Mesenchymal stem cell (in vitro differentiated cells and primary cell): ENCODE results near the gene TSPAN32.
A peak's percentile ranks its signal among the peaks of the same experiment; 100 is the strongest.

Source experiments
- DNase-seq: peaks from one replicate; pipeline ENCODE4 v3.0.0-alpha.2; 2013
- H2AFZ ChIP-seq: one replicate; pipeline ENCODE4 v1.6.1; 2013; ENCODE audit warnings: low read depth, mild to moderate bottlenecking, control low read depth, inconsistent platforms, low read length, moderate library complexity
- H2AK5ac ChIP-seq: 2 replicates; pipeline ENCODE4 v1.6.1; 2013; ENCODE audit warnings: low read length, moderate library complexity, mild to moderate bottlenecking, inconsistent platforms; ENCODE audit not compliant: severe bottlenecking
- H2BK120ac ChIP-seq: one replicate; pipeline ENCODE4 v1.6.1; 2013; ENCODE audit warnings: low read depth, mild to moderate bottlenecking, inconsistent platforms, low read length, moderate library complexity
- H2BK12ac ChIP-seq, 2 experiments: one replicate each; pipeline ENCODE4 v1.6.1; 2013; ENCODE audit warnings: inconsistent platforms in 2 of 2, low read length in 2 of 2, mild to moderate bottlenecking in 2 of 2, moderate library complexity in 2 of 2, control low read depth in 1 of 2
- H2BK15ac ChIP-seq: one replicate; pipeline ENCODE4 v1.6.1; 2013; ENCODE audit warnings: mild to moderate bottlenecking, low read depth, inconsistent platforms; ENCODE audit not compliant: poor library complexity, severe bottlenecking
- H2BK5ac ChIP-seq: 2 replicates; pipeline ENCODE4 v1.6.1; 2013; ENCODE audit warnings: low read depth, mild to moderate bottlenecking, low read length, control low read depth, inconsistent platforms; ENCODE audit not compliant: poor library complexity, severe bottlenecking
- H3K14ac ChIP-seq, 2 experiments: one replicate each; pipeline ENCODE4 v1.6.1; 2013; ENCODE audit warnings: inconsistent platforms in 2 of 2, low read length in 2 of 2, control low read depth in 1 of 2, mild to moderate bottlenecking in 1 of 2, moderate library complexity in 1 of 2
- H3K18ac ChIP-seq, 2 experiments: one replicate each; pipeline ENCODE4 v1.6.1; 2013; ENCODE audit warnings: inconsistent platforms in 2 of 2, low read length in 2 of 2, control low read depth in 1 of 2, low read depth in 1 of 2, mild to moderate bottlenecking in 1 of 2
- H3K23ac ChIP-seq, 2 experiments: one replicate each; pipeline ENCODE4 v1.6.1; 2013; ENCODE audit warnings: inconsistent platforms in 2 of 2, low read length in 2 of 2, mild to moderate bottlenecking in 2 of 2, moderate library complexity in 2 of 2, control low read depth in 1 of 2
- H3K27ac ChIP-seq: 2 replicates; pipeline ENCODE4 v1.5.1; 2013; ENCODE audit warnings: mild to moderate bottlenecking, moderate library complexity, low read length, control low read depth, inconsistent platforms; ENCODE audit not compliant: poor library complexity, severe bottlenecking
- H3K27me3 ChIP-seq, 2 experiments: 2 replicates each; pipeline versions ENCODE4 v1.6.1 to v1.7.0; 2013; ENCODE audit warnings: low read length in 2 of 2, mild to moderate bottlenecking in 2 of 2, moderate library complexity in 2 of 2, control low read depth in 1 of 2, inconsistent platforms in 1 of 2; ENCODE audit not compliant: control insufficient read depth in 1 of 2, insufficient read depth in 1 of 2
- H3K36me3 ChIP-seq, 2 experiments: 2 replicates each; pipeline versions ENCODE4 v1.6.1 to v1.7.0; 2013; ENCODE audit warnings: low read length in 2 of 2, control low read depth in 1 of 2, inconsistent platforms in 1 of 2, low read depth in 1 of 2, mild to moderate bottlenecking in 1 of 2; ENCODE audit not compliant: insufficient read depth in 2 of 2, control insufficient read depth in 1 of 2
- H3K4ac ChIP-seq, 2 experiments: one replicate each; pipeline ENCODE4 v1.6.1; 2013; ENCODE audit warnings: inconsistent platforms in 2 of 2, low read length in 2 of 2, mild to moderate bottlenecking in 2 of 2, moderate library complexity in 2 of 2, control low read depth in 1 of 2, low read depth in 1 of 2
- H3K4me1 ChIP-seq: 2 replicates; pipeline ENCODE4 v1.6.1; 2013; ENCODE audit warnings: low read depth, low read length, control low read depth; ENCODE audit not compliant: control insufficient read depth, insufficient read depth
- H3K4me2 ChIP-seq: 2 replicates; pipeline ENCODE4 v1.6.1; 2013; ENCODE audit warnings: low read length, mild to moderate bottlenecking, inconsistent platforms; ENCODE audit not compliant: poor library complexity, severe bottlenecking
- H3K4me3 ChIP-seq, 2 experiments: 2 replicates each; pipeline versions ENCODE4 v1.5.1 to v1.7.0; 2013; ENCODE audit warnings: low read length in 2 of 2, mild to moderate bottlenecking in 2 of 2, control low read depth in 1 of 2, low read depth in 1 of 2; ENCODE audit not compliant: insufficient read depth in 1 of 2
- H3K79me1 ChIP-seq: replicated peaks from 2 replicates; pipeline ENCODE4 v1.6.1; 2013; ENCODE audit warnings: mild to moderate bottlenecking, control low read depth, low read length, inconsistent platforms; ENCODE audit not compliant: poor library complexity, severe bottlenecking
- H3K9ac ChIP-seq: 2 replicates; pipeline ENCODE4 v1.7.0; 2013; ENCODE audit warnings: mild to moderate bottlenecking, low read length, moderate library complexity
- H3K9me3 ChIP-seq: 2 replicates; pipeline ENCODE4 v1.7.0; 2013; ENCODE audit warnings: mild to moderate bottlenecking, low read length; ENCODE audit not compliant: control insufficient read depth
- H4K8ac ChIP-seq: one replicate; pipeline ENCODE4 v1.6.1; 2013; ENCODE audit warnings: inconsistent platforms, mild to moderate bottlenecking, low read length, moderate library complexity
- H4K91ac ChIP-seq: one replicate; pipeline ENCODE4 v1.6.1; 2013; ENCODE audit warnings: mild to moderate bottlenecking, low read length, inconsistent platforms
- WGBS: methylation state at CpG from one replicate; pipeline ENCODE4 v1.1.7; 2013; ENCODE audit warnings: mixed read lengths; 5-methylcytosine and 5-hydroxymethylcytosine counted together

TSPAN32 gene

GRCh38 chr11:2351701-2352100, 49.9 kb downstream of the TSPAN32 start:
- H3K4me1 ChIP-seq, result peaks cover 2% of the 10 kb centered on the region
- no peak overlapping the region for H2AK5ac ChIP-seq
- no peak overlapping the region for H2AFZ ChIP-seq
- no peak overlapping the region for H3K27ac ChIP-seq
- no peak for DNase-seq
- H3K4ac ChIP-seq, result no peak overlapping the region
- H3K23ac ChIP-seq, result no peak overlapping the region
- WGBS, result 42% methylated on average over 3 of the region's 3 CpGs
- H2BK15ac ChIP-seq, result no peak overlapping the region
- peak overlapping the region in 1 of 2 experiments; percentile 41 for H3K4me3 ChIP-seq
- H3K18ac ChIP-seq, result no peak overlapping the region
- no peak overlapping the region for H2BK12ac ChIP-seq
- no peak overlapping the region for H3K14ac ChIP-seq
- H2BK5ac ChIP-seq, result no peak overlapping the region
- H3K36me3 ChIP-seq, result no peaks in the 10 kb centered on the region
- H3K4me2 ChIP-seq, result no peak overlapping the region
- H3K9me3 ChIP-seq, result peaks cover 59% of the 10 kb centered on the region
- no peaks in the 10 kb centered on the region for H3K79me1 ChIP-seq
- no peak overlapping the region for H3K9ac ChIP-seq
- no peak overlapping the region for H4K8ac ChIP-seq
- H4K91ac ChIP-seq, result no peak overlapping the region
- H3K27me3 ChIP-seq, result peaks cover 0 to 15% of the 10 kb centered on the region in 2 experiments
- H2BK120ac ChIP-seq, result no peak overlapping the region

GRCh38 chr11:2352420-2352819, 50.6 kb downstream of the TSPAN32 start:
- Histone ChIP-seq H3K4me3 (no peak overlapping the region), H2AK5ac (no peak overlapping the region), H3K23ac (no peak overlapping the region), H3K4ac (no peak overlapping the region), H3K36me3 (no peaks in the 10 kb centered on the region), H4K8ac (no peak overlapping the region), H3K79me1 (no peaks in the 10 kb centered on the region), H3K9me3 (peaks cover 58% of the 10 kb centered on the region), H3K9ac (no peak overlapping the region), H3K14ac (no peak overlapping the region), H2BK12ac (no peak overlapping the region), H2AFZ (no peak overlapping the region), H2BK5ac (no peak overlapping the region), H2BK15ac (no peak overlapping the region), H3K27ac (no peak overlapping the region), H3K27me3 (peaks cover 0 to 15% of the 10 kb centered on the region in 2 experiments), H4K91ac (no peak overlapping the region), H2BK120ac (no peak overlapping the region), H3K18ac (no peak overlapping the region), H3K4me2 (no peak overlapping the region), H3K4me1 (peaks cover 2% of the 10 kb centered on the region)
- no peak for DNase-seq
- WGBS, result 93% methylated on average over 4 of the region's 4 CpGs

GRCh38 chr11:2355000-2355644, 53.3 kb downstream of the TSPAN32 start:
- H3K14ac ChIP-seq, result no peak overlapping the region
- H2AK5ac ChIP-seq, result no peak overlapping the region
- no peaks in the 10 kb centered on the region for H3K79me1 ChIP-seq
- no peak overlapping the region for H3K18ac ChIP-seq
- H2BK120ac ChIP-seq, result no peak overlapping the region
- no peak overlapping the region for H3K4me3 ChIP-seq
- no peak overlapping the region for H3K27ac ChIP-seq
- DNase-seq, result peak; percentile 77
- H3K9ac ChIP-seq, result no peak overlapping the region
- no peak overlapping the region for H2BK15ac ChIP-seq
- H3K36me3 ChIP-seq, result no peaks in the 10 kb centered on the region
- no peak overlapping the region for H4K91ac ChIP-seq
- peaks cover 0 to 11% of the 10 kb centered on the region in 2 experiments for H3K27me3 ChIP-seq
- no peak overlapping the region for H2BK12ac ChIP-seq
- H4K8ac ChIP-seq, result no peak overlapping the region
- WGBS, result 76% methylated on average over 6 of the region's 7 CpGs
- H3K4me1 ChIP-seq, result peaks cover 2% of the 10 kb centered on the region
- H2BK5ac ChIP-seq, result no peak overlapping the region
- no peak overlapping the region for H3K4me2 ChIP-seq
- no peak overlapping the region for H3K4ac ChIP-seq
- peak overlapping the region; percentile 43 for H2AFZ ChIP-seq
- peaks cover 42% of the 10 kb centered on the region for H3K9me3 ChIP-seq
- no peak overlapping the region for H3K23ac ChIP-seq

- no peak overlapping the region for H2BK12ac ChIP-seq
- 59% methylated on average over 7 of the region's 8 CpGs for WGBS
Measured at GRCh38 chr11:2357246-2357645, 55.4 kb downstream of the TSPAN32 start.

More at GRCh38 chr11:2357246-2357645, 55.4 kb downstream of the TSPAN32 start:
- no peak overlapping the region for H3K27ac ChIP-seq
- no peak for DNase-seq
- H4K8ac ChIP-seq, result no peak overlapping the region
- H2BK120ac ChIP-seq, result no peak overlapping the region
- H3K14ac ChIP-seq, result no peak overlapping the region
- no peak overlapping the region for H3K4ac ChIP-seq
- H3K18ac ChIP-seq, result no peak overlapping the region
- H3K27me3 ChIP-seq, result no peaks in the 10 kb centered on the region
- no peak overlapping the region for H3K4me2 ChIP-seq
- no peak overlapping the region for H2AK5ac ChIP-seq
- H2BK15ac ChIP-seq, result no peak overlapping the region
- no peak overlapping the region for H2AFZ ChIP-seq
- H3K79me1 ChIP-seq, result no peaks in the 10 kb centered on the region
- no peak overlapping the region for H2BK5ac ChIP-seq
- H3K23ac ChIP-seq, result no peak overlapping the region
- no peak overlapping the region for H3K9ac ChIP-seq
- H3K9me3 ChIP-seq, result peaks cover 20% of the 10 kb centered on the region
- no peak overlapping the region for H4K91ac ChIP-seq
- H3K36me3 ChIP-seq, result no peaks in the 10 kb centered on the region
- H3K4me1 ChIP-seq, result peaks cover 2% of the 10 kb centered on the region
- no peak overlapping the region for H3K4me3 ChIP-seq
